SK-N-SH (cell line): ENCODE results near the gene ZDHHC14.

ENCODE experiments used
- CHD2 ChIP-seq: fragments of 150-350 bp; IDR thresholded peaks from 2 replicates; pipeline ENCODE4 v1.6.1; 2018; ENCODE audit warnings: low read length; ENCODE audit not compliant: partially characterized antibody
- CTCF ChIP-seq: fragments of 200-600 bp; sonication (generic); IDR thresholded peaks from 2 replicates; pipeline ENCODE4 v1.6.1; 2017; ENCODE audit warnings: antibody characterized with exemption, mild to moderate bottlenecking, moderate library complexity
- EP300 ChIP-seq, 2 experiments: IDR thresholded peaks; 2 replicates each; pipeline versions ENCODE4 v1.4.0 to v1.6.1; 2012; ENCODE audit warnings: borderline replicate concordance in 1 of 2, low read depth in 1 of 2, low read length in 1 of 2
- EZH2phosphoT487 ChIP-seq: fragments of 200-600 bp; sonication (generic); IDR thresholded peaks from 2 replicates; pipeline ENCODE4 v1.6.1; 2017; ENCODE audit warnings: low read depth, mixed run types, mild to moderate bottlenecking, antibody characterized with exemption, moderate library complexity, borderline replicate concordance
- FOXM1 ChIP-seq: IDR thresholded peaks from 2 replicates; pipeline ENCODE4 v1.4.0; 2012; ENCODE audit warnings: low read depth, mild to moderate bottlenecking
- MAX ChIP-seq: IDR thresholded peaks from 2 replicates; pipeline ENCODE4 v1.4.0; 2012; ENCODE audit warnings: low read depth
- PBX3 ChIP-seq: IDR thresholded peaks from 2 replicates; pipeline ENCODE4; 2012
- POLR2AphosphoS5 ChIP-seq: IDR thresholded peaks from 2 replicates; pipeline ENCODE4 v1.6.1; 2012; ENCODE audit warnings: low read depth, low read length
- RAD21 ChIP-seq: IDR thresholded peaks from 2 replicates; pipeline ENCODE4 v1.6.1; 2012; ENCODE audit warnings: mild to moderate bottlenecking, low read length
- SMC3 ChIP-seq: IDR thresholded peaks from 2 replicates; pipeline ENCODE4 v1.6.1; 2012; ENCODE audit warnings: low read depth, low read length, improper control_type of control experiment
- USF2 ChIP-seq: fragments of 150-350 bp; IDR thresholded peaks from 2 replicates; pipeline ENCODE4 v1.6.1; 2017; ENCODE audit warnings: antibody characterized with exemption, low read length, low read depth, borderline replicate concordance
- ZBTB33 ChIP-seq: IDR thresholded peaks from 2 replicates; pipeline ENCODE4 v1.4.0; 2012; ENCODE audit warnings: low read depth, borderline replicate concordance

- TF ChIP-seq CHD2 (no peak), EP300 (IDR thresholded peaks at IDR 0.05; ENCODE audit: borderline replicate concordance in 1 of 2, low read depth in 1 of 2, low read length in 1 of 2) (no peak), CTCF (no peak), PBX3 (no peak), EZH2phosphoT487 (no peak), POLR2AphosphoS5 (no peak), FOXM1 (no peak), USF2 (no peak), SMC3 (no peak), RAD21 (no peak), ZBTB33 (no peak), MAX (no peak)
Observed at GRCh38 chr6:157412791-157413190, 31.8 kb downstream of the ZDHHC14 start.
